Fibroblast of skin of back (primary cell): ENCODE data around the gene CH25H.
"Not testable (repeated sequence)": the region's sequence is repeated elsewhere in the genome, so short reads cannot be mapped to it uniquely, and the experiment has no call there.

ENCODE experiments used
- DNase-seq: peaks from one replicate; pipeline ENCODE4 v3.0.0-alpha.2; 2013

Gene CH25H

DNA sequence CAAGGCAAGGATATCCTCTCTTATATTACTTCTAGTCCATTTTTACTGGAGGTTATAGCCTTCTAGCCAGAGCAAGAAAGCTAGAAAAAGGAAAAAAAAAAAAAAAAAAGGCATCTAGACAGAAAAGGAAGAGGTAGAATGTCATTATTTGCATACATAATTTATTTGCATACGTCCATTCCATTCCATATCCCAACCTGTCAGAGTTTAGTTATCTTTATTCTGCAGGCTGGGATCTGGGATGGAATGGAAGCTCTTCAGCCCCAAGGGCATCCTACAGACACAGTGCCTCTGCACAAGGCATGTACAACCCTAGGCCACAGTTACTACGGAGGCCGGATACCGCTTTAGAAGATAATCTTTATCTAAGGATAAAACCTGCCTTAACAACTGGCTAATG, 9.6 kb downstream of the CH25H start:
- DNase-seq: no peak

DNA sequence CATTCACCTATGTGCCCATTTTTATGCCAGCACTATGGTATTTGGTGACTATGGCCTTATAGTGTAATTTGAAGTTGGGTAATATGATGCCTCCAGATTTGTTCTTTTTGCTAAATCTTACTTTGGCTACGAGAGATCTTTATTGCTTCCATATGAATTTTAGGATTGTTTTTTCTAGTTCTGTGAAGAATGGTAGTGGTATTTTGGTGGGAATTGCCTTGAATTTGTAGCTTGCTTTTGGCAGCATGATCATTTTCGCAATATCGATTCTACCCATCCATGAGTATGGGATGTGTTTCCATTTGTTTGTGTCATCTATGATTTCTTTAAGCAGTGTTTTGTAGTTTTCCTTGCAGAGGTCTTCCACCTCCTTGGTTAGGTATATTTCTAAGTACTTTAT, 15.8 kb downstream of the CH25H start:
- DNase-seq: not testable (repeated sequence)

DNA sequence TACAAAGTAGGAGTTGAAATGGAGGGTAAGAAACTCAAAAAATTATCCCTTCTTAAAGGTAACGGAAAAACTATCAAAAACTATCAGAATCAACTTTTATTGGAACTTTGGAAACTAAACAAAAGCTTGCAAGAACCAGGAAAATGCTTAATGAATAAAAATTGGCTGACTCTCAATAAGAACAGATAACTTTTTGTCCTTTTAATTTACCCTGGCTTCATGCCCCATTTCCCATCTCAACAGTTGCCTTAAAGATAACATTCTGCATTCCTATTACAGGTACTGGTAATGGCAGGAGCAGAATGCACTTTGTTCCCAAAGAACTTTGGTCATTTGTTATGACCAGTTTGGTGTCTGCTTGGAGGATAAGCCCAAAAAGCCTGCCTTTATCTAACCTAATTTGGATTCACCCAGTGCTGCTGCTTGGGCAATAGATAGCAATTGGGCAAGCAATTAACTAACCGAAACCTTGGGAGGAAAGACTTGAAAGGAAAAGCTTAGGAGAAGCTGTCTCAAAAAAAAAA, 17.8 kb downstream of the CH25H start:
- no peak for DNase-seq

DNA sequence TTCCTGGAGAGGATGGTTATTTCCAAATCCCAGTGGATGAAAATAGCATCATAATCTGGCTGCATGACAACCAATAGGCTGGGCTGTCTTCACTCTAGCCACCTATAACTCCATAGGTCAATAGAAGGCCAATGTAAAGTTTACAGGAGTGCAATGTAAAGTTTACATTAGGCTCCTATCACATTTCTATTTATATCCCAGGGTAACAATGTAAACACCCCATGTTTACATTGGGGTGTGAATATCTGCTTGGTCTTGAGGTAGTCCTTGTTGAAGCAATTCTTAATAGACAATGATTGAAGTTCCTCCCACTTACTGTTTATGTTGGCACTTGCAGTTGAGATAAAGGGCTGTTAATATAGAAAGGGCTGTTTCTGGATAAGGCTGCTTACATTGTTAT, 21.5 kb downstream of the CH25H start:
- DNase-seq: no peak

DNA sequence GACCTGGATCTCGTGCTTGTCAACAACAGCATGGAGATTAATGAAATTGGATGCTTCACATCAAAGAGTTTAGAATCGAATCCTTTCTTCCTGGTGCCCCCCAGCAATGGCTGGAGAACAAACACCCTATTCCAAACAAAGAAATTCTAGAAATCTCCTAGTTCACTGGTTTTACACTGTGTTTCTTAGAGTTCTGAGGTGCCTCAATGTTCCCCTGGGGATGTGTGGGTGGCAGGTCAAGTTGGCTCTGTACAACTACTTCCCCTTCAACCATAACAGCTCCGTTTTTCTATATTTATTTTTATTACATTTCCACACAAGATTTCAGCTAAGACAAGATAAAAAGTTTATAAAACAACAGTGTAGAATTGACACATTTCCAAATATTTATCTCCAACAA, 22.5 kb downstream of the CH25H start:
- DNase-seq: no peak

DNA sequence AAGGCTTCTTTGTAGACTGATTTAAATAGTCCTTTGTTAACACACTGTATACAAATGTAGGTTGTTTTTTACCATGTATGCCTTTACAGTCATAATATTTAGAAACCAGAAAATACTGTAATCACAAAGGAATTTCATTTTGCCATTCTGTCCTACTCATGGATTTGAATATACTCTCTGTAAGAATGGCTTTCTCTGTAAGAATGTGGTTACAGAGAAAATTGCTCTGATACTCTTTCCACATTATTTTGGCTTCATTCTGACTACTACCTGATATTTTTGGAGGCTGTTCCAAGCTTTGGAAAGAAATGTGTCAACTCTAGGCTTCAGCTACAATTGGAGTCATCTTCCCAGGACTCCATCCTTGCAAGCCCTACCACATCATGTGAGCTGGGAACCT, 23.5 kb downstream of the CH25H start:
- peak; percentile 49 for DNase-seq

DNA sequence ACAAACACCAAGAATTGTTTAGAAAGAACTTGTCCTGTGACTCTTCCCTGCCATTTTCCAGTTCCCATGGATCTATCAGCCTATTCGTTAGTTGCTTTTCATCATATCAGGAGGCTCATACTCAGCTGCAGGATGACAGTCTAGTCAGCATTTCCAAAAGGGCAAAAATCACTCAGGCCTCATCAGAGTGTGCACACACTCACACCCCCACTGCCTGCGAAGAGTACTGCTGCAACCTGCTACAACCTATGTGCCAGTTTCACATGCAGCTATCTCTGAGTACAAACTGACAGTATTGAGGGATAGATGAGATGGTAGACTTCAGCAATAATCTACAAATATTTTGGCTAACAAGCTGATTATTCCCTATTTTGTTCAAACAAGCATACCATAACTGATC, 24.2 kb downstream of the CH25H start:
- DNase-seq: no peak

DNA sequence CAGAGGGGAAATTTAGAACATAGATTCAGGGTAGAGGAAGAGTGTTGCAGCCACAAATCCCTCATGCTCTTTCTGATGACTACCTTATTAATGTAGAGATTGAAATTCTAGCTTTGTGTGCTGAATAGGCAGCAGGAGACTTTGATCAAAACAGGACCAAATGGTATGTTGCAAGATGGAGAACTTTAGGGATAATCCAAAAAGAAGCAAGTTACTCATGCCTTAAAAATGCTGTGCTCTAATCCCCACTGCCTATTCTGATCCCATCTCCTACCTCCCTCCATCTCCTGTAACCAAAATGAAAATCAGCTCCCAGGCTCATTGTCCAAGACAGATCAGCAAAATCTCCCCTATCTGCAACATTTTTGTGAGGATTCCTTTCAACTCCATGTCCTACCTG, 31.3 kb downstream of the CH25H start:
- DNase-seq: peak; percentile 17

DNA sequence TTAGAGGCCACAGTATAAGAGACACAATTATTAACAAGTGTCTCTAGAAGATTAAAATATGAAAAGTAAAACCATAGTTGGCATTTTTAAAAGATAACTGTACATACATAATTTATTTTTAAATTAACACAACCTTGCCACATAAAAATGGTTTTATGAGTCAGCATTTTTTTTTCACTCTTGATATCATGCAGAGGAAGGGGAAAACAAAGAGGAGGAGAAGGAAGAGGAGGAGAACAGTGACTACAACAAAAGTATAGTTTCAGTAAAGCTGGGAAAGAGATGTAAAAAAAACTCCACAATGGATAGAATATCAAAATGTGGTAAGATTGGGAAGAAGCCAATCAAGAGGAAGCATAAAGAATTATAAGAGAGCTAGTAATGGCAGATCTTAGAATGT, 34.0 kb downstream of the CH25H start:
- peak; percentile 17 for DNase-seq

DNA sequence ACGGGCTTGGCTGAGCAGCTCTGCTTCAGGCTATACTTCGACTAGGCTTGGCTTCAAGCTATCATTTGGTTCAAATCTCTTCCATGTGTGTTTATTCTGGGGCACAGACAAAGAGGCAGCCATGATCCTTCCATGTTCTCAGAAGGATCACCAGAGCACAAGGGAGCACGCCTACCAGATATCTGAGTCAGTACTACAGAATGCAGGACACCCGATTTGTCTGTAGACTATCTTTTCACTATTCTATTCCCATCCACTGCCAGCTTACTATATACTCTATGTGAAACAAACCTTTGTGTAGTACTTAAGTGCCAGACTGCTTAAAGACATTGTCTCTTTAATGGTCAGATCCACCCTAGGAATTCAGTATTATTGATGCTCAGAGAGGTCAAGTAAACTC, 35.1 kb downstream of the CH25H start:
- peak; percentile 65 for DNase-seq

DNA sequence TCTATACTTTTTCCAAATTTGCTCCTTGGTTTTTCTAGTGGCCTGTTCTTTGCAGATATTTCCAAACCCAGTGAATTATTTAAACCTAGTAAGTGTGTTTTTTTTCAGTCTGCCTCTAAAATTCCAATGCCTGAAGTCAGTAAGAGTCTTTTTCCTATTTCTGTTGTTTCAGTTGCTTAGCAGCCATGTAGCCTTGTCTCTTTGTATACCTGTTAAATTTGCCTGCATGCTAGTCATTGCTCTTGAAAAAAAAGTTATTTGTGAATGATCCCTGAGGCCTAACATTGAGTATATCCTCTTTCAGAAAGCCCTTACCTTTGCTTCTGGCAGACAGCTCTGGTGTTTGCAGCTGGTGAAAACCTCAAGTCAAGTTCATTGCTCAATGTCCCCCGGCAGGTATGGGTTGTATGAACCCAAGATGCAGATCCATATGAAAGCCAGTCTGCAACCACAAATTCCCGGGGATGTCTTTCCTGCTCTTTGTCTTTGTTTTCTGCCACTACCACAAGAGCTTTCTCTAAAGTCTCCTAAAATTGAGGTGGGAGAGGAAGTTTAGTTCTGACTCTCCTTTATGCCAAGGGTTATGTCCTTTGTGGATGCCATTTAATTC, 35.7 kb downstream of the CH25H start:
- peak; percentile 61 for DNase-seq

DNA sequence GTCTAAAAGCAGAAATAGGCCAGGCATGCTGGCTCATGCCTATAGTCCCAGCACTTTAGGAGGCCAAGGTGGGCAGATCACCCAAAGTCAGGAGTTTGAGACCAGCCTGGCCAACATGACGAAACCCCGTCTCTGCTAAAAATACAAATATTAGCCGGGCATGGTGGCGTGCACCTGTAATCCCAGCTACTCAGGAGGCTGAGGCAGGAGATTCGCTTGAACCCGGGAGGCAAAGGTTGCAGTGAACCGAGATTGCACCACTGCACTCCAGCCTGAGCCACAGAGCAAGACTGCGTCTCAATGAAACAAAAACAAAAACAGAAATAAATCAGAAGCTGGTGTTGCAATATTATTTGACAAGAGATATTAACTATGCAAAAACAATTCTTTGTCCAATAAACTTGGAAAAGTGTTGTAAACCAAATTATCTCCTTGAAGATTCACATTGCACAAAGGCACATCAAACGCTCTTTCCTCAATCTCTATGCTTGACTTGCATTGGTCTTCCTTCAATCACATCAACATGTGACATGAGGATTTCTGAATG, 38.7 kb downstream of the CH25H start:
- DNase-seq: not testable (repeated sequence)

DNA sequence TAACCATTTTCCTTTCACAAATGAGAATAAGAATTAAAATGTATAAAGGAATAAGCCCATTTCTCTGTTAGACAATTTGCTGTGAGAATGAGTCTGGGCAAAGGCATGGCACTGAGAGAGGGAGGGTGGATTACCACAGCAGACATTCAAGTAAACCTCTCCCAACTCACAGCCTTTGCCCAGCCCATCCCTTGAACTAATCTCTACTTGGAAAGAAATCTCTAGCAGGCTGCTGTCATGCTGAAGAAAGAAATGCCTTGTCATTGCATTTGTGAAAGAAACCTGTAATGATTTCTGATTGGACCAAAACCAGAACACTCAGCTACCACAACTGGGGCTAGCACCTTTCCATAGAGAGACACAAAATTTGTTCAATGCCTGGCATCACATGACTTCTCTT, 39.2 kb downstream of the CH25H start:
- DNase-seq: no peak

DNA sequence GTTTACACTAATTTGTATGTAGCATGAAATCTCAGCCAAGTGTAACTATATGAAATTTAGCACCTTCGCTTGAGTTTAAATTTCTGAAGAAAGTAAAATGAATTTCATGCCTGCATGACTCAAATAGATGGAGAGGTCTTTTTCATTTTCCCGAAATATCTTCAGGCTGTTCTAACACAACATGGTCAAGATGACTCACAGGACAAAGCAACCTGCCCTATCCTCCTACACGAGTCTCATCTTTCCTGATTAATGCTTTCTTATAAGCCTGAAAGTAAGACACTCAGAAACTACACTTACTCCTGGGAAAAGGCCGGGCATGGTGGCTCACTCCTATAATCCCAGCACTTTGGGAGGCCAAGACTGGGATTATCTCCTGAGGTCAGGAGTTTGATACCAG, 41.2 kb downstream of the CH25H start:
- DNase-seq: peak; percentile 24

DNA sequence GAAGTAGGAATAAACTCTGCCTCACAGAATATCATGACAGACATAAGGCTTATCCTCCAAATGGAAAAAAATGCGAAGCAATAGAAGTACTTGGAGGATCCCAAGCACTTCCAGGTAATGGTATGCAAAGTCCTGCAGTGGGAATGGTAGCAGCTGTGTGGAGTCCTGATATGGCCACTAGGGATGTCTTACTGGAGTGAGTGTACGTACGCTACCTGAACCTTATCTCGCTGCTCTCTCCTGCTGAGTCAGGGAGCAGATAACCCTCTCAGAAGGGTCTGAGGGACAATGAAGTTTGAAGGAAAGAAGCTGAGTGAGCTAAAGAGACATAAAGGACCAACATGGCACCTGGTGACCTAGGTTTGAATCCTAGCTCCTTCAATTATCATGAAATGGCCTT, 42.2 kb downstream of the CH25H start:
- no peak for DNase-seq

DNA sequence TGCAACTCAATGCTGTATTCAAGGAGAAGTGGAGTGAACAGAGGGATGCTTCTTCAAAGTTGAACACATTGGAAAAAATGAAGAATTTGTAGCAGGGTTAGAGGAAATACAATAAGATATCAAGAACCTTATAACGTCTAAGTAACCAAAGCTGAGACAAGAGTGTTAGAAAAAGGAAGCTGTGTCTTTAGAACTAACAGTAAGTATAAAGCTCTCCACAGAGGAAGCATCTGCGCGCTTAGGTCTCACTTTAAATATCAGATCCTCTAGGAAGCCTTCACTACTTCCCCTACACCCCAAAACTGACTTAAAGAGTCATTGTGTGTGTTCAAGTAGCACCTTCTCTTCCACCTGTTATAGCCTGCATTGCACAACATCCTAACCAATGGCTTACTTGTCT, 43.0 kb downstream of the CH25H start:
- DNase-seq: no peak

DNA sequence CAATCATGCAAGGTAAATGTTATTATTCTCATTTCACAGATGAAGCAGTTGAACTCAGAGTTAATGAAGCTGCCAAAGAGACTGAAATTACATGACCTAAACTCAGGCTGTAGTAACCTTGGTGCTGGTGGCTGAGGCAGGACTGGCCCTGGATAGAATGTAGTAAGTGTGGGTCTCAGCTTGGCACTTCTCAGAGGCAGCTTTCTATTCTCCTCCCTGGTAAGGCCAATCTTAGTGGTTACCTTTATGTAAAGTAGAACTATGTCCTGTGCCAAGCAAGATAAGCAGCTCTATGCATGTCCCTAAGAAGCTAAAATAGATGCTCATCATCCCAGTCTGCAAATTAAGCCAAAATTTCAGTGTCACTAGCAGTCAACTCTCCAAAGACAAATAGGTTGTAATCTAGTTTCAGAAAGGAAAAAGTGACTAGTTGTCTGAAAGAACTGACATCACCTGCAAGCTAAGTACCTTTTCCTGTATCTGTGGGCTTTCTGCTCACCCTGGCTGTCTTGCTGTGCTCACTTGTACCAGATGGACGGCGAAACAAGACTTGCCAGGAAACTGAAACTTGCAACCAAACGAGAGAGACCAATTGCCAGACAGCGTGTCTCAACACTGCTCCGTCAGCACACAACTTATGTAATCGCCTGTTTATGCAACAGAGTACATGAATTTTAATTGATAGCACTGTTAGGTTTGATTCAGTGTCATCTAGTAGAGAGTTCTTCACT, 43.7 kb downstream of the CH25H start:
- no peak for DNase-seq

DNA sequence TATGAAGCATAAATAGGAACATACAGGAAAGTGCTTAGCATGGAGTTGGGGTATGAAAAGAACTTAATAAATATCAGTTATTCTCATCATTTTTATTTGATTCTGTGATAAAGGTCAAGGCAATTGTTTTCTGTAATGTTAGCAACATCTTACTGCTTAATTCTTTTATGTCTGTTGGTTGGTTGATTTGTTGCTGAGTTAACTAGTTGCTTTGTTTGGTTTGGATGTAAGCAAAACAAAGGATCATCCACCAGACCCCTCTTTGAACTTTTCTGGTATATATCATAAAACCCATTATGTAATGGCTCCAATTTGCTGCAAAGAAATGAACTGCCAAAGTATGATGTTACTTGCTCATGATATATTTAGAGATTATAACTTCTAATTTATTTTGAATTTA, 44.5 kb downstream of the CH25H start:
- no peak for DNase-seq

DNA sequence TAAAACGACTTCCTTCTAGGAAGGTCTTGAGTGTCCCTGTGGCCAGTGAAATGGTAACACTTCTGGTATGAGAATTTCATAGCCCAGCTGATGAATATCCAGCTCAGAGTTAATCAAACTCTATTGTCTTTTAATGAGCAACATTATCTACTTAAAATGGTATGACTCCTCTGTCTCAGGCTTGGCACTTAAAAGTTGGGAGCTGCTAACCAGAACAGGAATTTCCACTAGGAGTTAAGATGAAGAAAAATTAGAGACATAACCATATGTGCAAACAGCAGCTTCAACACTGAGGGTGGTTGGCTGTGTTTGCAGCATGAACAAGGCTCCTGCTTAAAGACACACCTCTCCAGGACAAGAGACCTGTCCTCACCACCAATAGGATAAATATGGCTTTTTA, 46.8 kb downstream of the CH25H start:
- DNase-seq: no peak

DNA sequence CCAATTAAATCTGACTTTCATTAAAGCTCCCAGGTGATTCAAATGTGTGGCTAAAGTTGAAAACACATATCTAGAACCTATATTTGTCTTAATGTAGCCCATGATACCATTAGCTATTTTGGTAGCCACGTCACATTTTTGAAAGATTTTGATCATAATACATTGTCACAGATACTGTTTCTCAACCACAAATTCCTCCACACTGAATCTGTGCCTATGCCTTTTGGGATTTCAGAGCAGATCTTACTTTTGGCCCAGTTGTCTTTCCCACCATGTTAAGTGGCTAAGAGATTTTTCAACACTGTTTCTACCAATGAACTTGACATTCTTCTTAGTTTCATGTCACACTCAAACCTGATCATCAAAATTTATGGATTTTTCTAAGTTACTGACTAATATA, 47.4 kb downstream of the CH25H start:
- DNase-seq: peak; percentile 30

DNA sequence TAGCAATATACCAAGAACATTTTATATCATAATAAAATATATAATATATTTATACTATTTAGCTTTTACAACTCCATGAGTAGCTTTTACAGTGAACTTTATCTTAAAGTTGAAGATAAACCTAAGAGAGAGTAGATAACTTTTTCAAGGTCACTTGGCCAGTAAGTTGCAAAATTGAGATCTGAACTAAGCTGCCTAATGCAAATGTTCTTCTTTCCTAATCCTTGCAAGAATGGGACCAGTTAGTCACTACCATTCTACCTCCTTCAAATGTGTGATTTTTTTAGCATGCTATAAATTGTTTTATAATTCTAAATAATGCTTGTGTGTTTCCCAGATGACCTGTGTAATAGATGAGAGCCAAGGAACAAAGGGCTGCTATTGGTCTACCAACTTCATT, 47.8 kb downstream of the CH25H start:
- DNase-seq: no peak

DNA sequence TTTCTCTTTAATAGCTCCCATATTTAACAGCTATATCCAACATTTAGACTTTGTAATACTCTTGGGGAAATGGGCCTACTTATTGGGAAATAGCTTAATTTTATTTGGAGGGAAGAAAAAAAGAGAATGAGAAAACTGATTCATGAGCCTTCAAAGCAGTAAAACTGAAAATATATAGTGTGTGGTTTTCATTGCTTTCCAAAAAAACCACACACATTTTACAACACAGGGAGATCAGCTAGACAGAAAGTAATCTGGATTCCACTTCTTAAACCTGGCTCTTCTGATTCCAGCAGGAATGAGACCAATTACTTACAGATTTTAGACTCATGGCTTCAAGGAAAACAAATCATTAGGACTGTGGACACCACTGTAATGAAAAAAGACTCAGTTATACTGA, 48.7 kb downstream of the CH25H start:
- DNase-seq: peak; percentile 26

DNA sequence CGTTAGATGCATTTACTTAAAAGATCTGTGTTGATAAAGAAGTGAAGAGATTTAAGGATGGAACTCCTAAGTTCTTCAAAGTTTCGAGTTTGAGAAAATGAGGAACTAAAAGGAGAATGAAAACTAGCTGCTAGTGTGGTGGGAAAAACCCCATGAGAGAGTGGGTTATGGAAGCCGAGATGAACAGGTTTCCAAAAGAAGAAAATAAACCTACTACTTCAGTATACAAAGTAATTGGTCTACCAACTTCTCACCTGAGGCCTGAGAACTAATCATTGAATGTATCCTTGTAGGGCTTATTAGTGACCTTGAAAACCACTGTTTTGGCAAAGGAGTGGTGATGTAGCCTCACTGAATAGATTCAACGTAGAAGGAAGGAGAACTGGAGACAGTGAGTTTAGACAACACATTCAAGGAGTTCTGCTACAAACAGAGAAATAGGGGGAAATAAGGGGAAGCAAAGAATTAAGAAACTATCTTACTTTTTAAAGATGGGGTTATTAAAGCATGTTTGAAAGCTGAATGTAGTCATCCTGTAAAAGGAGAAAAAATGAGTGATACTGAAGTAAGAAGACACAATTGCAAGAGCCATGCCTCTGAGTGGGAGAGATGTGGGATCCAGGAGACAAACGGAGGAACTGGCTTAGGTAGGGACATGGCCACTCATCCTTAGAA, 50.8 kb downstream of the CH25H start:
- DNase-seq: no peak
